Endothelial cell of umbilical vein (primary cell): Measurements from ENCODE around the gene CLTCL1.

Experiments
- CTCF ChIP-seq, 2 donors: IDR thresholded peaks; 1 replicate in 1 of 2; 2 replicates in 1 of 2; pipeline ENCODE4 v1.5.1; 2011; ENCODE audit warnings: low read length in 2 of 2, mild to moderate bottlenecking in 2 of 2, moderate library complexity in 2 of 2, control low read depth in 1 of 2, inconsistent platforms in 1 of 2, low read depth in 1 of 2; ENCODE audit not compliant: insufficient read depth in 1 of 2; ENCODE audit errors: extremely low read depth in 1 of 2
- EZH2 ChIP-seq: IDR thresholded peaks from 2 replicates; pipeline ENCODE4 v1.6.1; 2012; ENCODE audit warnings: borderline replicate concordance, low read depth, mild to moderate bottlenecking, moderate library complexity, low read length, inconsistent platforms; ENCODE audit not compliant: severe bottlenecking
- GATA2 ChIP-seq: IDR thresholded peaks from 2 replicates; pipeline ENCODE4 v1.7.0; 2011; ENCODE audit warnings: low read depth, mild to moderate bottlenecking, moderate library complexity, mixed read lengths, low read length; ENCODE audit not compliant: insufficient read length, insufficient read depth
- JUN ChIP-seq: IDR thresholded peaks from 2 replicates; pipeline ENCODE4 v1.6.1; 2011; ENCODE audit warnings: borderline replicate concordance, low read depth; ENCODE audit not compliant: insufficient read length, insufficient read depth
- MAX ChIP-seq: IDR thresholded peaks from 2 replicates; pipeline ENCODE4 v1.6.1; 2011; ENCODE audit not compliant: insufficient read depth, insufficient read length
- MYC ChIP-seq: IDR thresholded peaks from one replicate; pipeline ENCODE4 v1.6.1; 2011; ENCODE audit warnings: mild to moderate bottlenecking, low read depth, low read length
- POLR2A ChIP-seq: IDR thresholded peaks from 2 replicates; pipeline ENCODE4 v1.6.1; 2012; ENCODE audit warnings: low read depth, mild to moderate bottlenecking, control low read depth, low read length
- POLR2AphosphoS5 ChIP-seq: IDR thresholded peaks from 2 replicates; pipeline ENCODE4 v1.6.1; 2012; ENCODE audit warnings: low read depth, mild to moderate bottlenecking, control low read depth, low read length, moderate library complexity; ENCODE audit not compliant: insufficient read depth

GRCh38 chr22:19147195-19147780 is 144.2 kb downstream of the CLTCL1 start:
- TF ChIP-seq CTCF (IDR thresholded peaks at IDR 0.05; ENCODE audit: extremely low read depth in 1 of 2, insufficient read depth in 1 of 2, low read depth in 1 of 2, low read length in 2 of 2) (no peak), MAX (no peak), POLR2A (no peak), GATA2 (no peak), POLR2AphosphoS5 (no peak), EZH2 (no peak), JUN (no peak), MYC (no peak)
